GM12864 (cell line): ENCODE data around the gene ZNF212.
"Not testable (repeated sequence)": the region's sequence is repeated elsewhere in the genome, so short reads cannot be mapped to it uniquely, and the experiment has no call there.

Experiments used
- DNase-seq: peaks from one replicate; pipeline ENCODE4 v3.0.0-alpha.2; 2011; ENCODE audit warnings: low read depth
- H3K4me3 ChIP-seq: 2 replicates; pipeline ENCODE4 v1.5.1; 2011; ENCODE audit warnings: mild to moderate bottlenecking, low read depth, low read length, control low read depth
- CTCF ChIP-seq: IDR thresholded peaks from 2 replicates; pipeline ENCODE4 v1.5.1; 2011; ENCODE audit warnings: low read depth, mild to moderate bottlenecking, moderate library complexity, low read length, control low read depth, inconsistent platforms; ENCODE audit errors: missing control alignments

The ZNF212 gene

GRCh38 chr7:149220534-149220933 is 18.9 kb upstream of the ZNF212 start:
- DNase-seq, result no peak
- TF ChIP-seq CTCF, result no peak
- H3K4me3 ChIP-seq, result no peak overlapping the region

DNA sequence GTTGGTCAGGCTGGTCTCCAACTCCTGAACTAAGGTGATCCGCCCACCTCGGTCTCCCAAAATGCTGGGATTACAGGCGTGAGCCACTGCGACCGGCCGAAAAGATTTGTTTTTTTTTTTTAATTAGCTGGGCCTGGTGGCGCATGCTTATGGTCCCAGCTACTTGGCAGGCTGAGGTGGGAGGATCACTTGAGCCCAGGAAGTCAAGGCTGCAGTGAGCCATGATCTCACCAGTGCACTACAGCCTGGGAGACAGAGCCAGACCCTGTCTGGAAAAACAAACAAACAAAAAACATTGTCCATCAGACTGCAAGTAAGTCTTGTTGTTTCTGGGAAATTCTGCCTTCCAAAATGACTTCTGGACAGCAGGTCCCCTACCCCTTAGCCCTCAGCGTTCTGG is 16.3 kb upstream of the ZNF212 start:
- DNase-seq, result no peak
- no peak overlapping the region for H3K4me3 ChIP-seq
- no peak for TF ChIP-seq CTCF

DNA sequence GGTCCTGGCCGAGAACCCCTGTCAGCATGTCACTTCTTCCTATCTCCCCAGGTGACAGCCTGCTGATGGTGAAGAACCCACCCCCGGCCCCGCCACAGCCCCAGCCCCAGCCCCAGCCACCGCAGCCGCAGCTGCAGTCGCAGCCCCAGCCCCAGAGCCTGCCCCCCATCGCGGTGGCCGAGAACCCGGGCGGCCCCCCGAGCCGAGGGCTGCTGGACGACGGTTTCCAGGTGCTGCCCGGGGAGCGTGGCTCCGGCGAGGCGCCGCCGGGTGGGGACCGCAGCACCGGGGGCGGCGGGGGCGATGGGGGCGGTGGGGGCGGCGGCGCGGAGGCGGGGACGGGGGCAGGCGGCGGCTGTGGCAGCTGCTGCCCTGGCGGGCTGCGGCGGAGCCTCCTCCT is 15.7 kb upstream of the ZNF212 start:
- TF ChIP-seq CTCF, result no peak
- no peak overlapping the region for H3K4me3 ChIP-seq
- no peak for DNase-seq

- TF ChIP-seq CTCF, result no peak
- no peak overlapping the region for H3K4me3 ChIP-seq
- no peak for DNase-seq
Observed at GRCh38 chr7:149224352-149224751, 15.1 kb upstream of the ZNF212 start.

DNA sequence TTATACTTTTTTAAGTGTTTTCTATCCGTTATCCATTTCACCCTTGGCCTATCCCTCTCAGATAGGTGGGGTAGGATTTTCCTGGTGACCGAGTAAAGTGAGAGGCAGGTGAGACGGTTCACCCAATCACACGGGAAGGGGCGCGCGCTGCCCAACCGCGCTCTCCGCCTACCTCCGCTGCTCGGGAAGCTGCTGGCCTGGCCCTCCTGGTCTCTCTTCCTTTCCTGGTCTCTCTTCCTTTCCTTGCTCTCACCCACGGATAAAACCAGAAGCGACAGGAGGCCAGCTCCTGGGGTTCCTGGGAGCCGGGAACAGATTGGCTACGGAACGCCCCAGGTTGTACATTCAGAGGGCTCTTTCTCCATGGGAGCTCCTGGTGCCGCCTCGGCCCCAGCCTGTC is 14.3 kb upstream of the ZNF212 start:
- DNase-seq, result no peak
- H3K4me3 ChIP-seq, result no peak overlapping the region
- TF ChIP-seq CTCF, result no peak

- H3K4me3 ChIP-seq, result no peak overlapping the region
- DNase-seq, result no peak
- TF ChIP-seq CTCF, result no peak
Observed at GRCh38 chr7:149225656-149226055, 13.8 kb upstream of the ZNF212 start.

DNA sequence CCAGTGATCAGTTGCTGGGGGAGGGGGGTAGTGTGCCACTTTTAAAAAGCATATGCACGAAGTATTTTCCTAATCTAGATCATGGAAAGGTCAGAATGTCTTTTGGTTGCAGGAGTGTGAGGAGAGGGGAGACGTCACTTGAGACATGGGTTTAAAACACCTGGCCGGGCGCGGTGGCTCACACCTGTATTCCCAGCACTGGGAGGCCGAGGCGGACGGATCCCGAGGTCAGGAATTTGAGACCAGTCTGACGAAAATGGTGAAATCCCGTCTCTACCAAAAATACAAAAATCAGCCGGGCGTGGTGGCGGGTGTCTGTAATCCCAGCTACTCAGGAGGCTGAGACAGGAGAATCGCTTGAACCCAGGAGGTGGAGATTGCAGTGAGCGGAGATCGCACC is 13.1 kb upstream of the ZNF212 start:
- not testable (repeated sequence) for H3K4me3 ChIP-seq, DNase-seq
